ENCODE data around the gene C21orf91.

GRCh38 chr21:17782051-17782450, 37.1 kb downstream of the C21orf91 start:
- no peak for TF ChIP-seq POLR2AphosphoS5 (IDR thresholded peaks at IDR 0.05)
- TF ChIP-seq, protein P1, sequence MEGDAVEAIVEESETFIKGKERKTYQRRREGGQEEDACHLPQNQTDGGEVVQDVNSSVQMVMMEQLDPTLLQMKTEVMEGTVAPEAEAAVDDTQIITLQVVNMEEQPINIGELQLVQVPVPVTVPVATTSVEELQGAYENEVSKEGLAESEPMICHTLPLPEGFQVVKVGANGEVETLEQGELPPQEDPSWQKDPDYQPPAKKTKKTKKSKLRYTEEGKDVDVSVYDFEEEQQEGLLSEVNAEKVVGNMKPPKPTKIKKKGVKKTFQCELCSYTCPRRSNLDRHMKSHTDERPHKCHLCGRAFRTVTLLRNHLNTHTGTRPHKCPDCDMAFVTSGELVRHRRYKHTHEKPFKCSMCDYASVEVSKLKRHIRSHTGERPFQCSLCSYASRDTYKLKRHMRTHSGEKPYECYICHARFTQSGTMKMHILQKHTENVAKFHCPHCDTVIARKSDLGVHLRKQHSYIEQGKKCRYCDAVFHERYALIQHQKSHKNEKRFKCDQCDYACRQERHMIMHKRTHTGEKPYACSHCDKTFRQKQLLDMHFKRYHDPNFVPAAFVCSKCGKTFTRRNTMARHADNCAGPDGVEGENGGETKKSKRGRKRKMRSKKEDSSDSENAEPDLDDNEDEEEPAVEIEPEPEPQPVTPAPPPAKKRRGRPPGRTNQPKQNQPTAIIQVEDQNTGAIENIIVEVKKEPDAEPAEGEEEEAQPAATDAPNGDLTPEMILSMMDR (IDR thresholded peaks at IDR 0.05), result no peak

Data from prostate gland (tissue), 2 donors.